Measurements from ENCODE around the gene HERC2.

Gene HERC2

DNA sequence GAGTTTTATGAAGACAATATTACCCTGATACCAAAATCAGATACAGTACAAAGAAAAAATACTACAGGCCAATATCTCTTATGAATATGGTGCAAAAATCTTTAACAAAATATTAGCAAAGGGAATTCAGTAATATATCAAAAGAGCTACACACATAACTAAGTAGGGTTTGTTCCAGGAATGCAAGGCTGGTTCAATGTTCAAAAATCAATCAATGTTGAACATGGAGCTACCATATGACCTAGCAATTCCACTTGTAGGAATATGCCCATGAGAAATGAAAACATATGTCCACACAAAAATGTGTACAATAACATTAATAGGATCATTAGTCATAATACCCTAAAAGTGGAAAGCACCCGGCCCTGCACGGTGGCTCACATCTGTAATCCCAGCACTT lies 230.7 kb downstream of the HERC2 start:
- TF ChIP-seq, protein P1, sequence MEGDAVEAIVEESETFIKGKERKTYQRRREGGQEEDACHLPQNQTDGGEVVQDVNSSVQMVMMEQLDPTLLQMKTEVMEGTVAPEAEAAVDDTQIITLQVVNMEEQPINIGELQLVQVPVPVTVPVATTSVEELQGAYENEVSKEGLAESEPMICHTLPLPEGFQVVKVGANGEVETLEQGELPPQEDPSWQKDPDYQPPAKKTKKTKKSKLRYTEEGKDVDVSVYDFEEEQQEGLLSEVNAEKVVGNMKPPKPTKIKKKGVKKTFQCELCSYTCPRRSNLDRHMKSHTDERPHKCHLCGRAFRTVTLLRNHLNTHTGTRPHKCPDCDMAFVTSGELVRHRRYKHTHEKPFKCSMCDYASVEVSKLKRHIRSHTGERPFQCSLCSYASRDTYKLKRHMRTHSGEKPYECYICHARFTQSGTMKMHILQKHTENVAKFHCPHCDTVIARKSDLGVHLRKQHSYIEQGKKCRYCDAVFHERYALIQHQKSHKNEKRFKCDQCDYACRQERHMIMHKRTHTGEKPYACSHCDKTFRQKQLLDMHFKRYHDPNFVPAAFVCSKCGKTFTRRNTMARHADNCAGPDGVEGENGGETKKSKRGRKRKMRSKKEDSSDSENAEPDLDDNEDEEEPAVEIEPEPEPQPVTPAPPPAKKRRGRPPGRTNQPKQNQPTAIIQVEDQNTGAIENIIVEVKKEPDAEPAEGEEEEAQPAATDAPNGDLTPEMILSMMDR (conservative IDR thresholded peaks at IDR 0.05; ENCODE audit: low read length), result no peak
- no peak for DNase-seq (ENCODE audit: low read depth)
- no peak overlapping the region for H3K4me3 ChIP-seq (ENCODE audit: low read length)

DNA sequence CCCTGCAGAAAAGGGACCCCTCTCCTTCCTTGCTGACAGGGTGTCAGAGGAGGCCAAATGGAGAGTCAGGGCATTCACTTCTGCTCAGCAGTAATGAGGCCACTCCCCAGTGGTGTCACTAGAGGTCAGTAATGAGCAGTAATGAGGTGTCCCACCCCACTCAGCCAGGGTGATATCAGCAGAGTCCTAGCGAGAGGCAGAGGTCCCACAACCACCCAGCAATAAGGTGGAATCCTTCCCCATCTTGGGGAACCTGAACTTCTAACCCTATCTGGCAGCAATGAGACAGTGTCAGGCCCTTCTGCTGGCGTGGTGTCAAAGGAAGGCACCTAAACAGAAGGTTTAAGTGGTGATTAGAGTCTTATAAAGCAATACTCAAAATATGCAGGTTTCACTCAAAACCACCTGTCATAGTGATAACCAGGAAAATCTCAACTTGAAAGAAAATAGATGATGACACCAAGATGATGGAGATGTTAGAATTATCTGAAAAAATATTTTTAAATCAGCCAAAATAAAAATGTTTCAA lies 235.7 kb downstream of the HERC2 start:
- H3K4me3 ChIP-seq (ENCODE audit: low read length), result no peak overlapping the region
- peak; percentile 46 for DNase-seq (ENCODE audit: low read depth)
- TF ChIP-seq, protein P1 (conservative IDR thresholded peaks at IDR 0.05; ENCODE audit: low read length), result peak; percentile 81

DNA sequence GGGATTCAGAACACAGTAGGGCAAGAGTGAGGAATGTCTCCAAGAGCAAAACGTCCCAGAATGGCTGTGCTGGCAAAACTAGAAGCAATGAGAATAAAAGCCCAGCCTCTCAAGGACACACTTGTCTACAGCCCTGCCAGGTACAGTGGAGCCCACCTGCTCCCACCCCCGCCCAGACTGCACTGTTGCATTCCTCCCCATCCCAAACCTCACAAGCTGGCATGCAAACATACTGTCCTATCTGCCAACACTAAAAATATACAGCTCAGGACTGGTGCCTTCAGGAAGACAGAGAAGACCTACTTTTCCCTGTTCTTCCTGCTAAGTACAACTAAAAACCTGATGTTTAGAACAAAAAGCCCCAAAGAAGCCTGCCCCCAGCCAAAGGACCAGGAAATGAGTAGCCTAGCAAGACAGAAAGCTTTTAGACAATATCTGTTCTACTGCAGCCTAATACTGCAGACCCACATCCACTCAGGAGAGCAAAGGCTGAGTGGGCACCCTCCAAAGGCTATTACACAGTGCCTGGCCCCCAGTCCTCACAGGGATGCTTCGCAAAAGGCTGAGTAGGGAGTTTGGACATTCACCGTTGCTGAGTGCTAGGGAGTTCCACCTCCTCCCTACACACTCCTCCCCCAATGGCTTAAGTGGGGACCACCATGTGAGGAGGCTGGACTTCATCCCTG lies 236.3 kb downstream of the HERC2 start:
- no peak overlapping the region for H3K4me3 ChIP-seq (ENCODE audit: low read length)
- TF ChIP-seq, protein P1 (conservative IDR thresholded peaks at IDR 0.05; ENCODE audit: low read length), result no peak
- no peak for DNase-seq (ENCODE audit: low read depth)

DNA sequence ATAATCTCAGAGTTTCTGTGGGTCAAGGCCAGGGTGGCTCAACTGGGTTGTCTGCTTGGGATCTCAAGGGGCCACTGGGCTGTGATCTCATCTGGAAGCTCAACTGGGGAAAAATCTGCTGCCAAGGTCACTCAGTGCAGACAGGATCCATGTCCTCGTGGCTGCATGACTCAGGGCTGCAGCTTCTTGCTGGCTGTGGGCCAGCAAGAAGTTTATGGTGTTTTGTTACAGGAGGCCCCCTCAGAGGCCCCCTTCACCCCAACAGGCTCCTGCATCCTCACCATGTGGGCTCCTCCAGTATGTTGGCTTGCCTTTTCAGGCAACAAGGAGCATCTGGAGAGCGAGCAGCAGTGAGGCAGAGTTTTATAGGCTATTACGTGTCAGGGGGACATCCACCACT lies 237.4 kb downstream of the HERC2 start:
- TF ChIP-seq, protein P1 (conservative IDR thresholded peaks at IDR 0.05; ENCODE audit: low read length), result no peak
- no peak for DNase-seq (ENCODE audit: low read depth)
- no peak overlapping the region for H3K4me3 ChIP-seq (ENCODE audit: low read length)

DNA sequence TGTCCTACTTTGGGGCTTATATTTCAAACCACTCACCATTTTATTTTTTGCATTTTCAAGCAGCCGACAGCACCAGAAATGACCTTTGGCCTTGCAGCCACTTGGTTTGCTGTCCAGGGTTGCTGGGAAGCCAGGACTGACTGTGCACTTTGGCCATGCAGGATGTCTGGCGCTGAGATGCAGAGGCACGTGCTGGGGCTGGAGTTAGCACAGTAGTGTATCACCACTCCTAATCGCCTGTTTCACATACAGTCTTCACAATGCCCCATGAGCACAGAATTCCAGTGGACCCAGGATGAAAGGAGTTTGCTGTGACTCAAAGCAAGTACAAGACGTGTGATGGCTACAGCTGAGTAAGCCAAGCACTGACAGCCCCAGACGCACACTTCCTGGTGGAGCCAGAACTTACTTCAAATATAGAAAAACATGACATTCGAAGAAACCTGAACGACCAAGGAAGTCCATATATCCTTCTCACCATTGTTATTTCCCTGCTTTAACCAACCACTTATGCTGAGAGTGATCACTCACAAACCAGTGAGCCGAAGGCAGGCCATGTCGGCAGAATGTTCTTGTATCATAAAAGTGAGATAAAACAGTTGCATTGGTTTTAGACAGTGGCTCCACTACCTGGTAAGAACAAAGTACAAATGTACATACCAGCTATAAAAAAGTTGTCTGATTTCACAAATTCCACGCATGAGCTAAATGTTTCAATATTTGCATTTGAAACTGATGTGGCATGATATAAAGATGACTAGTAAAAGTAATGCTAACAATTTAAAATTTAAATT lies 238.9 kb downstream of the HERC2 start:
- no peak overlapping the region for H3K4me3 ChIP-seq (ENCODE audit: low read length)
- TF ChIP-seq, protein P1 (conservative IDR thresholded peaks at IDR 0.05; ENCODE audit: low read length), result no peak
- DNase-seq (ENCODE audit: low read depth), result no peak

DNA sequence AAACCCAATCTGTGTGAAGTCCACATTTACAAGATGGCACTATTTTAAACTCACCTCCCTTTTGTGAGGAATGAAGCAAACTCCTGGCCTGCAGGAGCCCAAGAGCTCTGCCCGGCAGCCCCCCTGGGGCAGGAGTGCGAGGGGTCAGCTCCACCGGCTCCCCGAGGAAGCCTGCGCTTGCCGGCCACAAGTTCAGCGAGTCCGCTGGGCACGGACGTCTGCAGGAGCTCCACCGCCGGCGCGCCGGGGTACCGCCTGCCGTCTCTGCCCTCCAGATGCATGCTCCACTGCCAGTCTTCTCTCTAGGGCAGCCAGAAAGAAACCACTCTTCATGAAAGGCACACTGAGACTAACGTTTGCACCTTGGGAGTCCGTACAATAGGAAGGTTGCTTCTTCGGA lies 240.4 kb downstream of the HERC2 start:
- DNase-seq (ENCODE audit: low read depth), result no peak
- no peak overlapping the region for H3K4me3 ChIP-seq (ENCODE audit: low read length)
- TF ChIP-seq, protein P1 (conservative IDR thresholded peaks at IDR 0.05; ENCODE audit: low read length), result no peak

Measured in AG10803 (cell line).